ENCODE measurements around the gene RAI1.

DNA sequence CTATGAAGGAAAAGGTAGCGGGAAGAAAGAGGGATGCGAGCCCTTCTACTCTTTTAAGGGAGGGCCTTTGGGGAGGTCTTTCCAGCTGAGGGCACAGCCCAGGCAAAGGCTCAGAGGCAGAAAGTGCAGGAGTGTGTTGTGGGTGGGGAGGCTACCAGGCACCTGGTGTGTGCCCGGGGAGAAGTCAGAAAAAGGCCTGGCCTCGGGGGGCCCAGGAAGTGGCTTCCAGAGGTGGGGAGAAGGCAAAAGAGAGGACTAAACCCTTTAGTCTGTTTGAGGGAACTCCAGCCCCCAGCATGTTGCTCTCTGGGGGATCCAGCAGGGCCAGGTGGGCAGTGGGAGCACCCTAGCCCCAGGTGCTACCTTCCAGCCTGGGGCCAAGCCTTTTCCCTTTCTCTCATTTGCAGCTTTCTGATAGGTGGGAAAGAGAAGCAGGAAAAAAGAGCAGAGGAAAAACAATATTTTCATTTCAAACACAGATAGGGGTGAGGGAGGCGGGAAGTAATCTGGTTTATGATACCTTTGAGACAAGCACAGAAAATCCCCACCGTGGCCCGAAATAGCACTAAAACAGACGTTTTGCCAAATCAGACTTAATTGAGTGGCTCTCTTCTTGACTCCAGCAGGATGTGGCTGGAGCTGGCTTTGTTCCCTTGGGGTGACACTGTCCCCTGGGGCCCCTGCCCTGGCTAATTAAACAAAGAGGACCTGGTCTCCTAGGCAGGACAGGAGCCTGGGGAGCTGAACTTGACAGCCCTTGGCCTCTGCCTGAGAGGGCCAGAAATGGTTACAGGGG is 10.4 kb downstream of the RAI1 start:
- TF ChIP-seq CTCF (conservative IDR thresholded peaks at IDR 0.05; ENCODE audit: low read depth, low read length) (no peak), EZH2 (IDR thresholded peaks at IDR 0.05; ENCODE audit: borderline replicate concordance, low read depth, low read length, poor library complexity, severe bottlenecking) (no peak)
